HCT116 (cell line): ENCODE data around the gene ABLIM1. TPM values are rescaled to one million over a fixed set of nuclear protein-coding genes. Genes with fewer than 3 reads are reported as not detected.

Experiments used
- ATAC-seq: fragments of 200-7000 bp; cut with Tn5 transposase; 2 replicates; pipeline ENCODE4 v1.9.1; 2020; ENCODE audit warnings: mild to moderate bottlenecking, moderate library complexity
- BruUV-seq: library from RNA; stranded (reverse); fragments of 400-500 nt; replicated peaks from 2 replicates; lab custom pipeline; 2021; lab: Mats Ljungman, UMichigan
- CTCF ChIA-PET: fragments of 300-600 bp; sonication (Branson Sonifier 250); formaldehyde crosslinking; loops from one replicate; lab custom pipeline; 2021; ENCODE audit warnings: antibody characterized with exemption; lab: Charles Lee
- POLR2A ChIA-PET: fragments of 300-600, 350-600 bp; sonication (Branson Sonifier 250); formaldehyde crosslinking; loops from one replicate; lab custom pipeline; 2021; ENCODE audit warnings: antibody characterized with exemption; lab: Charles Lee
- RAD21 ChIA-PET, 2 experiments: fragments of 300-600 bp; sonication (Branson Sonifier 250); formaldehyde crosslinking; loops; one replicate each; lab custom pipeline; 2023; ENCODE audit warnings: low total read pairs in 2 of 2; ENCODE audit not compliant: uncharacterized antibody in 2 of 2, unreplicated experiment in 2 of 2, low non-redundant PET in 1 of 2; lab: Charles Lee
- DNase-seq: peaks from one replicate; pipeline ENCODE4 v3.0.0-alpha.2; 2010; ENCODE audit warnings: low read depth, low spot score
- H2AFZ ChIP-seq: fragments of 200-600 bp; shearing (Covaris generic), sonication (generic); 2 replicates; pipeline ENCODE4 v1.6.1; 2017; ENCODE audit warnings: low read depth, mixed run types, mixed read lengths, antibody characterized with exemption, low read length; ENCODE audit not compliant: poor library complexity, severe bottlenecking
- H3K27ac ChIP-seq: 2 replicates; pipeline ENCODE4 v1.5.1; 2012; ENCODE audit warnings: low read depth, low read length
- H3K27me3 ChIP-seq: fragments of 200-600 bp; sonication (generic); 2 replicates; pipeline ENCODE4 v1.6.1; 2016; ENCODE audit warnings: mixed run types, low read length, mixed read lengths; ENCODE audit not compliant: insufficient read depth
- H3K36me3 ChIP-seq, 2 experiments: fragments of 200-500 bp in 1 of 2; fragments of 200-600 bp in 1 of 2; sonication (Bioruptor generic) in 1 of 2; sonication (generic) in 1 of 2; 2 replicates each; pipeline versions ENCODE4 v1.5.1 to v1.6.1; 2014 to 2016; ENCODE audit warnings: low read length in 2 of 2, inconsistent platforms in 1 of 2, mixed read lengths in 1 of 2, mixed run types in 1 of 2; ENCODE audit not compliant: insufficient read depth in 2 of 2, control insufficient read depth in 1 of 2
- H3K4me1 ChIP-seq, 2 experiments: fragments of 200-600 bp in 1 of 2; sonication (generic) in 1 of 2; 2 replicates each; pipeline versions ENCODE4 v1.5.1 to v1.6.1; 2012 to 2017; ENCODE audit warnings: low read length in 2 of 2, inconsistent platforms in 1 of 2, mild to moderate bottlenecking in 1 of 2, mixed read lengths in 1 of 2, mixed run types in 1 of 2, moderate library complexity in 1 of 2; ENCODE audit not compliant: insufficient read depth in 2 of 2, control insufficient read depth in 1 of 2
- H3K4me2 ChIP-seq: fragments of 200-600 bp; sonication (generic); 2 replicates; pipeline ENCODE4 v1.6.1; 2017; ENCODE audit warnings: mixed run types, low read length, mixed read lengths
- H3K4me3 ChIP-seq, 2 experiments: fragments of 200-600 bp in 1 of 2; sonication (generic) in 1 of 2; replicated peaks in 1 of 2; 2 replicates each; pipeline ENCODE4 v1.5.1; 2011 to 2016; ENCODE audit warnings: low read length in 2 of 2, control low read depth in 1 of 2, low read depth in 1 of 2, mild to moderate bottlenecking in 1 of 2, mixed read lengths in 1 of 2, mixed run types in 1 of 2
- H3K79me2 ChIP-seq: fragments of 200-600 bp; sonication (generic); 2 replicates; pipeline ENCODE4 v1.6.1; 2017; ENCODE audit warnings: mild to moderate bottlenecking, mixed run types, low read length, moderate library complexity, mixed read lengths; ENCODE audit not compliant: insufficient read depth
- H3K9ac ChIP-seq: fragments of 200-600 bp; sonication (generic); 2 replicates; pipeline ENCODE4 v1.6.1; 2016; ENCODE audit warnings: low read length, mixed read lengths
- H3K9me2 ChIP-seq: fragments of 200-600 bp; sonication (generic), shearing (Covaris generic); 2 replicates; pipeline ENCODE4 v1.6.1; 2017; ENCODE audit warnings: mixed run types, mild to moderate bottlenecking, moderate library complexity; ENCODE audit not compliant: insufficient read depth
- H3K9me3 ChIP-seq, 2 experiments: fragments of 200-500 bp in 1 of 2; fragments of 200-600 bp in 1 of 2; sonication (Bioruptor generic) in 1 of 2; sonication (generic) in 1 of 2; 2 replicates each; pipeline ENCODE4 v1.6.1; 2014 to 2017; ENCODE audit warnings: low read length in 2 of 2, mixed read lengths in 2 of 2, inconsistent platforms in 1 of 2, low read depth in 1 of 2, mild to moderate bottlenecking in 1 of 2, mixed run types in 1 of 2, moderate library complexity in 1 of 2; ENCODE audit not compliant: control insufficient read depth in 1 of 2, insufficient read depth in 1 of 2
- H4K20me1 ChIP-seq: fragments of 200-600 bp; sonication (generic), shearing (Covaris generic); 2 replicates; pipeline ENCODE4 v1.6.1; 2017; ENCODE audit warnings: mixed run types, mild to moderate bottlenecking, moderate library complexity; ENCODE audit not compliant: insufficient read depth
- ATF3 ChIP-seq: IDR thresholded peaks from 2 replicates; pipeline ENCODE4 v1.6.1; 2012
- CEBPB ChIP-seq: IDR thresholded peaks from 2 replicates; pipeline ENCODE4 v1.6.1; 2012; ENCODE audit warnings: low read depth
- CTCF ChIP-seq, 3 experiments: fragments of 200-600 bp in 1 of 3; sonication (generic) in 1 of 3; IDR thresholded peaks in 2 of 3; conservative IDR thresholded peaks in 1 of 3; 2 replicates each; pipeline ENCODE4 v1.5.1; 2012 to 2017; ENCODE audit warnings: low read depth in 2 of 3, low read length in 2 of 3, antibody characterized with exemption in 1 of 3, borderline replicate concordance in 1 of 3, control low read depth in 1 of 3, mild to moderate bottlenecking in 1 of 3, mixed read lengths in 1 of 3, mixed run types in 1 of 3, moderate library complexity in 1 of 3; ENCODE audit not compliant: insufficient read depth in 1 of 3
- EGR1 ChIP-seq: IDR thresholded peaks from 2 replicates; pipeline ENCODE4 v1.6.1; 2012; ENCODE audit warnings: low read depth
- ELF1 ChIP-seq: IDR thresholded peaks from 2 replicates; pipeline ENCODE4 v1.6.1; 2012; ENCODE audit warnings: low read depth, borderline replicate concordance
- EZH2 ChIP-seq: fragments of 200-600 bp; sonication (generic); IDR thresholded peaks from 2 replicates; pipeline ENCODE4 v1.6.1; 2017; ENCODE audit warnings: antibody characterized with exemption, mixed run types
- EZH2phosphoT487 ChIP-seq: fragments of 200-600 bp; IDR thresholded peaks from 2 replicates; pipeline ENCODE4 v1.6.1; 2018; ENCODE audit warnings: antibody characterized with exemption, borderline replicate concordance
- FOSL1 ChIP-seq: IDR thresholded peaks from 2 replicates; pipeline ENCODE4 v1.6.1; 2012; ENCODE audit warnings: low read depth
- MAX ChIP-seq: IDR thresholded peaks from 2 replicates; pipeline ENCODE4 v1.6.1; 2012
- POLR2A ChIP-seq: IDR thresholded peaks from 2 replicates; pipeline ENCODE4 v1.7.0; 2011; ENCODE audit warnings: borderline replicate concordance; ENCODE audit not compliant: insufficient read depth, insufficient read length; ENCODE audit errors: extremely low read depth
- POLR2AphosphoS5 ChIP-seq: IDR thresholded peaks from 2 replicates; pipeline ENCODE4 v1.6.1; 2011; ENCODE audit warnings: mild to moderate bottlenecking, low read depth, low read length, moderate library complexity
- REST ChIP-seq: IDR thresholded peaks from 2 replicates; pipeline ENCODE4 v1.6.1; 2012; ENCODE audit warnings: low read depth
- SIN3A ChIP-seq: IDR thresholded peaks from 2 replicates; pipeline ENCODE4 v1.6.1; 2012; ENCODE audit warnings: low read depth
- TCF7L2 ChIP-seq: IDR thresholded peaks from 2 replicates; pipeline ENCODE4 v1.7.0; 2011; ENCODE audit warnings: borderline replicate concordance, inconsistent platforms; ENCODE audit not compliant: insufficient read depth, insufficient read length; ENCODE audit errors: extremely low read depth
- YY1 ChIP-seq: IDR thresholded peaks from 2 replicates; pipeline ENCODE4 v1.6.1; 2011; ENCODE audit warnings: low read length, low read depth, moderate library complexity, mild to moderate bottlenecking; ENCODE audit not compliant: insufficient replicate concordance; ENCODE audit errors: extremely low read depth
- ZBTB33 ChIP-seq: IDR thresholded peaks from 2 replicates; pipeline ENCODE4 v1.6.1; 2011; ENCODE audit warnings: mild to moderate bottlenecking, low read length, moderate library complexity; ENCODE audit not compliant: insufficient replicate concordance; ENCODE audit errors: extremely low read depth
- ZFX ChIP-seq: fragments of 450-650 bp; IDR thresholded peaks from 2 replicates; pipeline ENCODE4 v1.6.1; 2017
- intact Hi-C: fragments of 100-400 bp; cut with micrococcal nuclease; formaldehyde crosslinking; loops from 2 replicates; pipeline ENCODE4 v1.10.0; 2022
- total RNA-seq: library from RNA; stranded (reverse); gene quantifications from one replicate; pipeline ENCODE4 v1.2.1, GENCODE V29; 2021; ENCODE audit not compliant: unreplicated experiment

Gene ABLIM1
- total RNA-seq, 1 experiment from 2014 or later: 96.2 TPM

GRCh38 chr10:114684084-114684821, 26.2 kb upstream of the ABLIM1 start:
- CTCF ChIA-PET: interaction anchor here (0.7 to 2.7 kb wide), 3 partner anchors 11 to 381 kb away, joined by 3 to 12 read pairs (median 3); no protein-coding TSS in a partner anchor
- H3K79me2 ChIP-seq: no peaks in the 10 kb centered on the region
- no peak overlapping the region for H3K9ac ChIP-seq
- TF ChIP-seq TCF7L2 (no peak), ATF3 (no peak), CTCF (IDR thresholded peaks at IDR 0.05 in 2 of 3, conservative IDR thresholded peaks at IDR 0.05 in 1 of 3; ENCODE audit: borderline replicate concordance in 1 of 3, insufficient read depth in 1 of 3, low read depth in 2 of 3, low read length in 2 of 3) (no peak), POLR2AphosphoS5 (no peak), ELF1 (no peak), POLR2A (no peak), ZFX (no peak), EZH2phosphoT487 (no peak), EGR1 (no peak), REST (no peak), CEBPB (no peak), EZH2 (no peak), FOSL1 (no peak), SIN3A (no peak), MAX (no peak), ZBTB33 (no peak), YY1 (no peak)
- 0 out of 2 replicates have a peak, but pooled peaks have one; percentile 35 for ATAC-seq
- DNase-seq: no peak
- BruUV-seq: no TSS peak
- POLR2A ChIA-PET: no interaction called here
- H3K4me3 ChIP-seq: 0 out of 4 replicates have a peak overlapping the region, but pooled peaks of 1 of the 2 experiments have one; percentile 4
- intact Hi-C loops: no loop called here
- no peak overlapping the region for H2AFZ ChIP-seq
- H3K27ac ChIP-seq: no peak overlapping the region; the same call in 1 of the 2 replicates
- H3K27me3 ChIP-seq: no peaks in the 10 kb centered on the region
- H3K4me1 ChIP-seq: peaks cover 29 to 35% of the 10 kb centered on the region in 2 experiments
- no peaks in the 10 kb centered on the region for H4K20me1 ChIP-seq
- no peaks in the 10 kb centered on the region for H3K36me3 ChIP-seq
- H3K9me2 ChIP-seq: no peaks in the 10 kb centered on the region
- no peaks in the 10 kb centered on the region for H3K9me3 ChIP-seq
- H3K4me2 ChIP-seq: peak overlapping the region; percentile 47
- RAD21 ChIA-PET: no interaction called here
